Bone marrow (tissue), 2 donors: ENCODE data around the gene CMIP.
"Not testable (repeated sequence)": the region's sequence is repeated elsewhere in the genome, so short reads cannot be mapped to it uniquely, and the experiment has no call there.

Experiments used
- DNase-seq, 2 donors: peaks; one replicate each; lab custom pipeline; 2025; lab: John Stamatoyannopoulos, UW

Gene CMIP

DNA sequence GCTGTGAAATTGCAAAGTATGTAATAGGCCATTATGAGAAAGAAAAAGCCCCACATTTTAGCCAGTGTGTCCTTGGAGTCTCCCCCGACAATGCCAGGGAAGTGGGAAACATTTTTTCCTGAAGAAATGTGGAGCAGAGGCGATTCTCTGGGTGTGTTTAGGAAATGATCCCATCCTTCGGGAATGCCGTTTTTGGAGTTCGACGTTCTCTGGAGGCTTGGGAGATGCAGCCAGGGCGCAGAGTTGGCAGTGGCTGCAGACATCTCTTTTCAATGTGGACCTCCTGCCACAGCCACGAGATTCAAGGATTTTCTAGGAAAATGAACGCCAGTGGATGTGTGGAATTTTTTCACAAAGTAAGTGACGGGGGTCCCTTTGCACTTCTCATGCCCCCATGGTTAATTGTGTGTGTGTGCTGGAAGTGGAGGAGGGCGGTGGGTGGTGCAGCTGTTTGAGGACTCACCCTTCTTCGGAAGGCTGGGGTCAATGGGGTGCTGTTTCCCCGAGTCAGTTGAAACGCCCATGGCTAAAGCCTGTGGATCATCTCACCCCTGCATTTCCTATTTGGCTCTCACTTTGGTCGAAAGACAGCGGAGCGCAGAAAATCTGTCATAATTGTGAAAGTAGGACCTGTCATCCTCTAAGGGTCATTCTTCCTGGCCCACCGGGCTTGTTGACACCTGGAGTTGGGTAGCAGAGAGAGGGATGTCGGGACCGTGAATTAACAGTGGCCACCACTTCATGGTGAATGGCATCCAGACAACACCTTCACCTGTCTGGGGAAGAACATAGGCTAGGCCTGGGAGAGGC lies 73.2 kb downstream of the CMIP start:
- DNase-seq = no peak

- DNase-seq = no peak
Observed at GRCh38 chr16:81518439-81518757, 73.8 kb downstream of the CMIP start.

- no peak for DNase-seq
Observed at GRCh38 chr16:81519301-81520150, 74.9 kb downstream of the CMIP start.

DNA sequence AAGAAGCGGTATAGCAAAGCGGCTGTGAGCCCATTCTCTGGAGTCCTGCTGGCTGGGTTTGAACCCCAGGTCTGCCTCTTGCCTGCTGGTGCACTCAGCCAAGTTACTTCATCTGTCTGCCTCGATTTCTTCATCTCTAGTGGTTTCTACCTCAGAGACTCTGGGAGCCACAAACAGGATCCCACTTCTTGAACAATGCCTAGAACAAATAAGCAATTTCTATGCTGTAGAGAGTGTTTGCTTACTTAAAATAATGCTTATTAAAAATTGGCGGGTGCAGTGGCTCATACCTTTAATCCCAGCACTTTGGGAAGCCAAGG lies 75.5 kb downstream of the CMIP start:
- no peak for DNase-seq

DNA sequence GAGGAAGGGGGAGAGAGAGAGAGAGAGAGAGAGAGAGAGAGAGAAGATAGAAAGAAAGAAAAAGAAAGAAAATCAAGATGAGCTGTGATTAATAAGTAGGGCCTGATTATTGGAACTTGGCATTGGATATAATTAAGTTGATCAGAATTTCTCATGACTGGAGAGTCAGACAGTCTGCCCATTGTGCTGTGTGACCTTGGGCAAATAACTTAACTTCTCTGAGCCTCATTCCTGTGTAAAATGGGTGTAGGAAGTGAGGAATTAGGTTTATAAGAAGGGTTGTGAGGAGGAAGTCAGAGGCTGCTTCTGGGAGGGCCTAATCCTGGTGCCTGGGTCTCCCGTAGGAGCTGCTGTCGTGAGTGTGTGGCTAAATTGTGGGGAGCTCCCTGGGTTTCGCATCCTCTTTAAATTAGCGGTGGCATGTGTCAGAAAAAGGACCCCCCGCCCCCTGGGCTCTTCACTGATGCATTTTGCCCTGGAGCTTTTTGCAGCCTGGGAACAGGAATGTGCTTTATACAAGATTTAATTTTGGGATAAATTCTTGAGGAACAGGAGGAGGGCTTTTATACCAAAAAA lies 76.0 kb downstream of the CMIP start:
- no peak for DNase-seq

- DNase-seq = no peak
Observed at GRCh38 chr16:81521141-81521626, 76.6 kb downstream of the CMIP start.

GRCh38 chr16:81522108-81522701 lies 77.6 kb downstream of the CMIP start:
- DNase-seq = no peak

DNA sequence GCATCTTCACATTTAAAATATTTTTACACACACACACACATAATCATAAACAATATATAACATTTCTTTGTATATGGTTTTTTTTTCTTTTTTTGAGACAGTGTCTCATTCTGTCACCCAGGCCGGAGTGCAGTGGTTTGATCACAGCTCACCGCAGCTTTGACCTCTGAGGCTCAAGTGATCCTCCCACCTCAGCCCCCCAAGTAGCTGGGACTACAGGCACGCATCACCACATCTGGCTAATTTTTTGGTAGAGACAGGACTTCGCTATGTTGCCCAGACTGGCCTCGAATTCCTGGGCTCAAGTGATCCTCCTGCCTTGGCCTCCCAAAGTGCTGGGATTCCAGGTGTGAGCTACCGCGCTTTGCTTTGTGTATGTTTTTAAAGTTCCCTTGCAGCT lies 78.2 kb downstream of the CMIP start:
- DNase-seq = not testable (repeated sequence)

DNA sequence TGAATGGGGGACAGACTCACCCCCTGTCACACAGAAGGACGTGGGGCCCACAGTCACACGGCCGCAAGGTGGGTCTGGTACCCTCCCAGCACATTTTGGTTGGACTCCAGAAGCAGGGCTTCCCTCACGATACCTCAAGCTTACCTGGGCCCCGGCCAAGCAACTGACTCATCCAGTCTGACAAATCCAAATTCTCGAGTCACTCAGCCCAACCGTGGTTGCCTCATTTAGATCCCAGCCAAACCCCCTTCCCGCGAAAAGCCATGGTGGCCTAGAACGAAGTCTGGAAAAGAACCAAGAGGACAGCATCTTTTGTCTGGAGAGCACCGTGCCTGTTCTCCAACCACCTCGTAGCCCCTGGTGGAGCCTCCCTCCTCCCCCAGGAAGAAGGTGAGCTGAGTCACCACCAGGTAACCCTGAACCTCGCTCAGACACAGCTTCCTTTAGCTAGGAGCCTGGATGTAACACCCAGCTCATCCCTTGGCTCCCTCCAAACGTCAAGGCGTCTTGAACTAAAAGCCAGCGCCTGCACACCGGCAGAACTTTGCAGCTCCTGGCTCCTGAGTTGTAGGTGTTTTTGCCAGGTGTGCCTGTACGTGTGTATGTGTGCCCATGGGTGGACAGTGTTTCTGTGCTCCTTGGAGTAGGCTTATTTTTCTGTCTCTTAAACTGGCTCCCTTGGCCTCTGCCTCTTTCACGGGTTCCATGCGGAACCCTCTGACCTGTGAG lies 78.9 kb downstream of the CMIP start:
- DNase-seq = no peak

DNA sequence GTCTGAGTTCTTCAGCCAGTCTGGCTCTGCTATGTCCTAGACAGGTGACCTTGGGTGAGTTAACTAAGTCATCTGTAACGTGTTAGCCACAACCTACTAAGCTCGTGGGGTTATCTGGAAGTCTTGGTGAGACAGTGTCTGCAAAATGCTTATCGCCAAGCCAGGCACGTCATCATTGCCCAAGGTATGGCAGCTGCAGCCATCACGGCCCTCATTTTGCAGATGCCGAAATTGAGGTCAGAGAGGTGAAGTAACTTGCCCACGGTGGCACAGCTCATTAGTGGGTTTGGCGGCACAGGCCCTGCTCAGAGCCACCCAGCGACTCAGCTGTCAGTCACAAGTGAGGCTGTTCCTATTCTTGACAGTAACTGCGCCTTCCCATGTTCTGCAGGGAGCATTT lies 79.8 kb downstream of the CMIP start:
- DNase-seq = no peak

- DNase-seq = not testable (repeated sequence)
Observed at GRCh38 chr16:81524885-81525284, 80.3 kb downstream of the CMIP start.

DNA sequence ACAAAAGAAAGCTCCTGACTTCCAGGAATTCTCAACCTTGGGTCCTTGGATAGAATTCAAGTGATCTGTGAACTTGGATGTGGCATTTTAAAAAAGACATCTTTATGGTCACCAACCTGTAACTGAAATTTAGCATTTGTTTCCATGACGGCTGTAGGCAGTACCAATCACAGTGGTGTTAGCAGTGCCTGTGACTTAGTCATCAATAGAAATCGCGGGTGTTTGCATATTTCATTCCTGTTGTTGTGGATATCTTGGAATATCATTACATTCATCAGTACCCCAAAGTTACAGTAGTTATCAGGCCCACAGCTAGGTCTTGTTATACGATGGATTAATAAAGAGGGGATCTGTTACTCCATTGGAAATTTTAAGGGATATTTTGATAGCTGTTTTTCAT lies 81.6 kb downstream of the CMIP start:
- no peak for DNase-seq

GRCh38 chr16:81526935-81527334 lies 82.3 kb downstream of the CMIP start:
- no peak for DNase-seq

- DNase-seq = no peak
Observed at GRCh38 chr16:81527477-81528178, 83.0 kb downstream of the CMIP start.

- no peak for DNase-seq
Observed at GRCh38 chr16:81528256-81528655, 83.6 kb downstream of the CMIP start.

GRCh38 chr16:81530296-81530721 lies 85.7 kb downstream of the CMIP start:
- no peak for DNase-seq

DNA sequence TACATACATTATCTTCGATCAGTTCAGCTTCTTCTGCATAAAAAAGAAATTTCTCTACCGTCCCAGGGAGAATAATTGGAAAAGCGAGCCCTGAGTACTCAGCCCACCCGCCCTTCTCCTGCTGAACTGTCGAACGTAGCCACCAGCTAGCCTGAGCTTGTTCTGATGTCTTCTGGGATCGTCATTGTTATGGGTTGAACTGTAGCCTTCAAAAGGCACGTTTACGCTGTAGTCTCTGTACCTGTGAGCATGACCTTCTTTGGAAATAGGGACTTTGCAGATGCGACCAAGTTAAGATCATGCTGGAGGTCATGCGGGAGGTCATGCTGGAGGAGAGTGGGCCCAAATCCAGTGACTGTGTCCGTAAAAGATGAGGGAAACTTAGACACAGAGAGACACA lies 86.2 kb downstream of the CMIP start:
- DNase-seq = no peak

DNA sequence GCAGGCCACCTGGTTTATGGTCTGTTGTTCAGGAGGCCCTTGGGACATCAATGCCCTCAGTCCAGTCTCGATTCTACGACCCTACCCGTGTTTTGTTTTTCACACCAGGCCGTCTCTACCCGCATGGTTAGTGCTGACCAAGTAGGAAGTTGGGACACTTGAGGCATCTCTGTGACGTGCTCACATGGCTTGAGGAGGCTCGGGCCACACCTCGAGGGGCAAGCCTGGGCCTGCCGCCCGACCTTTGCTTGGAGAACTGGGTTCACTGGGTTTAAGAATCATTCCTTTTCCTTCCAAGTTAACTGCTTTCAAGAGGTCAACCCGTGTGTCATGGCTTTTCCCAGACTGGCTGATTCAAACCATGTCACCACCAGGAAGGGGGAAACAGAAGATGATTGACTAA lies 86.8 kb downstream of the CMIP start:
- no peak for DNase-seq

GRCh38 chr16:81532491-81533174 lies 88.0 kb downstream of the CMIP start:
- no peak for DNase-seq

DNA sequence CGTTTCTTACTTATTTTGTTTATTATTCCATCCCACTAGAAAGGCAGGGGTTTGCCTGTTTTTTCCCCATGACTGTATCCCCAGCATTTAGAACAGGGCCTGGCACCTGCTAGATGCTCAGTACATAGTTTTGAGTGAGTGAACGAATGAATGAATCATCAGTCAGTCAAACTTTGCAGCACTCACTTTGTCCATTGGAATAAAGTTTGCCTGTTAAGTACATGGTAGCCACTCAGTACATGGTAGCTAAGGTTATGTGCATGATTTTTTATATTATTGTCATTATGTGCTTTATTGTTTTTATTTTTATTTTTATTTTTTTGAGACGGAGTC lies 88.5 kb downstream of the CMIP start:
- DNase-seq = no peak
